Suppressor macrophage treated with lipopolysaccharide for 4 hours (primary cell): Measurements from ENCODE around the gene CCL26.
A peak's percentile ranks its signal among the peaks of the same experiment; 100 is the strongest.
"Not testable (repeated sequence)": the region's sequence is repeated elsewhere in the genome, so short reads cannot be mapped to it uniquely, and the experiment has no call there.

Experiments
- DNase-seq: peaks from one replicate; pipeline ENCODE4 v3.0.0-alpha.2; 2020

CCL26 gene

GRCh38 chr7:75789361-75789924 is 17.4 kb upstream of the CCL26 start:
- no peak for DNase-seq

- DNase-seq, result not testable (repeated sequence)
Observed at GRCh38 chr7:75788154-75788847, 16.3 kb upstream of the CCL26 start.

- not testable (repeated sequence) for DNase-seq
Observed at GRCh38 chr7:75783058-75783457, 11.0 kb upstream of the CCL26 start.

- DNase-seq, result not testable (repeated sequence)
Observed at GRCh38 chr7:75780647-75781273, 8.7 kb upstream of the CCL26 start.

- not testable (repeated sequence) for DNase-seq
Observed at GRCh38 chr7:75779516-75779915, 7.5 kb upstream of the CCL26 start.

- not testable (repeated sequence) for DNase-seq
Observed at GRCh38 chr7:75779035-75779434, 7.0 kb upstream of the CCL26 start.

DNA sequence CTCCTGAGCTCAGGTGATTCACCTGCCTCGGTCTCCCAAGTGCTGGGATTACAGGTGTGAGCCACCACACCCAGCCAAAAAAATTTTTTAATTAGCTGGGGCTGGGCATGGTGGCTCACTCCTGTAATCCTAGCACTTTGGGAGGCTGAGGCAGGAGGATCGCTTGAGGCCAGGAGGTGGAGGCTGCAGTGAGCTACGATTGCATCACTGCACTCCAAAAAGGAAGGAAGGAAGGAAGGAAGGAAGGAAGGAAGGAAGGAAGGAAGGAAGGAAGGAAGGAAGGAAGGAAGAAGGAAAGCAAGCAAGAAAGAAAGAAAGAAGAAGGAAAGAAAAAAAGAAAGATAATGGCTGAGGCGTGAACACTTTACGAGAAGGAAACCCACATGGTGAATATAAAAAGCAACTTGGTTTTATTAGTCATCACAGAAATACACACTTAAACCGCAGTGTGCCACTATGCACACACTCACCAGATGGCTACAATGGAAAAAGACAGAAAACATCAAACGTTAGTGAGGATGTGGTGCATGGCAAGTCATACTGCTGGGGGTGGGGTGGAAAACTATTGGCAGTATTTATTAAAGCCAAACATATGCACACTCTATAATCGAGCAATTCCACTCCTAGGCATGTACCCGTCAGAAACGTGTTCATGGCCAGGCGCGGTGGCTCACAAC is 4.4 kb upstream of the CCL26 start:
- peak; percentile 14 for DNase-seq

DNA sequence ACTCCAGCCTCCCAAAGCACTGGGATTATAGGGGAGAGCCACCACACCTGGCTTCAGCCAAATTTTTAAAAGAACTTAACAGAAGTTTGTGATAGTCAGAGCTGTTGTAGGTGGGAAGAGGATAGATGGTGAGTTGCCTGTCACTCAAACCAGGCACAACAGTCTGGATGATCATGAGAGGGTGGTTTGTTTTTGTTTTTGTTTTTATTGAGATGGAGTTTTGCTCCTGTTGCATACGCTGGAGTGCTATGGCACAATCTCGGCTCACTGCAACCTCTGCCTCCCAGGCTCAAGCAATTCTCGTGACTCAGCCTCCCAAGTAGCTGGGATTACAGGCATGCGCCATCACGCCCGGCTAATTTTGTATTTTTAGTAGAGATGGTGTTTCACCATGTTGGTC is 1.9 kb upstream of the CCL26 start:
- not testable (repeated sequence) for DNase-seq

DNA sequence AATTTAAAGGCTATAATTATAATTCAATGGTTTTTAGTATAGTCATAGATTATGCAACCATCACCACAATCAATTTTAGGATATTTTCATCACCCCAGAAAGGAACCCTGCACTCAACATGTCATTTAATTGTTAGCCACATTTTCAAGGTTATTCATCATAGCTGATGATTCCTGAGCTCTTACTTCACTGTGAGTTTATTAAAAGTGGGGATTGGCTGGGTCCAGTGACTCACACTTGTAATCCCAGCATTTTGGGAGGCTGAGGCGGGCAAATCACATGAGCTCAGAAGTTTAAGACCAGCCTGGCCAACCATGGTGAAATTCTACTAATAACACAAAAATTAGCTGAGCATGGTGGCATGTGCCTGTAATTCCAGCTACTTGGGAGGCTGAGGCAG is 787 bp downstream of the CCL26 start:
- no peak for DNase-seq

DNA sequence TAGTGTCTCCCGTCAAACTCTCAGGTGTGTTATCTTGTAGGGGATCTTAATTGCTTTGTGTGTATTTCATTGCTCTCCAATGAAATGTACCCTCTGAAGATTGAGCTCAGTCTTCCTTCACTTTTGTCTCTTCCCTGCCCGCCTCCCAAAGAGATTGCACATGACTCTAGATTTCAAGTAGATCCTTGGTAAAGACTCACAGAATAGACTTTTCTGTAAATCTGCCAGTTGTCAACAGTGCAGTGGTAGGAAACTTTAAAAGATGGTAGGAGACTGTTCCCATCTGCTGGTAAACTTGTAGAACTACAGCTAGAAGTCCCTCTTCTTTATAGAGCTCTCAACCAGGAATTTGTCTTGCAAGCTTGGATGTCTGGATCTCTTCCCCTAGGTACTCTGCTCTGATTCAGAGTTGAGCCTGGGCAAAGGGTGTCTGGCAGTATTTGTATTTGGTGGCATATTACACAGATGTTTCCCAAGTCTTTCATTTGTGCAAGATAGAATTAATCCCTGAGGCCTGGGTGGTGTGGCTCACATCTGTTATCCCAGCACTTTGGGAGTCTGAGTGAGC is 9.6 kb downstream of the CCL26 start:
- DNase-seq, result peak; percentile 65

DNA sequence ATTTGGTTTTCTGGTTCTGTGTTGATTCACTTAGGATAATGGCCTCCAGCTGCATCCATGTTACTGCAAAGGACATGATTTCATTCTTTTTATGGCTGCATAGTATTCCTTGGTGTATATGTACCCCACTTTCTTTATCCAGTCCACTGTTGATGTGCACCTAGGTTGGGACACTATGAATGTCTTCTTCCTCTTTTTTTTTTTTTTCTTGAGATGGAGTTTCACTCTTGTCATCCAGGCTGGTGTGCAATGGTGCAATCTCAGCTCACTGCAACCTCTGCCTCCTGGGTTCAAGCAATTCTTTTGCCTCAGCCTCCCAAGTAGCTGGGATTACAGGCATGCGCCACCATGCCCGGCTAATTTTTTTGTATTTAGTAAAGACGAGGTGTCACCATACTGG is 10.2 kb downstream of the CCL26 start:
- DNase-seq, result not testable (repeated sequence)

DNA sequence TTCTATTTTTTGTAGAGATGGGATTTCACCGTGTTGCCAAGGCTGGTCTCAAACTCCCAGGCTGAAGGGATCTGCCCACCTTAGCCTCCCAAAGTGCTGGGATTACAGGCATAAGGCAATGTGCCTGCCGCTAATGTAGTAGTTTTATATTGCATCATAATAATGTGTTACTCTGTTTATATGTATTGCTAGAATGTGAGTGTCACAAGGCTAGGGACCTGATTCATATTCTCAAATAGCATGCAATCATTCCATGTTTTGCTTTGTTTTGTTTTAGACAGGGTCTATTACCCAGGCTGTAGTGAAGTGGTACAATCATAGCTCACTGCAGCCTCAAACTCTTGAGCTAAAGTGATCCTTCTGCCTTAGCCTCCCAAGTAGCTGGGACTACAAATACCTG is 13.5 kb downstream of the CCL26 start:
- DNase-seq, result no peak

DNA sequence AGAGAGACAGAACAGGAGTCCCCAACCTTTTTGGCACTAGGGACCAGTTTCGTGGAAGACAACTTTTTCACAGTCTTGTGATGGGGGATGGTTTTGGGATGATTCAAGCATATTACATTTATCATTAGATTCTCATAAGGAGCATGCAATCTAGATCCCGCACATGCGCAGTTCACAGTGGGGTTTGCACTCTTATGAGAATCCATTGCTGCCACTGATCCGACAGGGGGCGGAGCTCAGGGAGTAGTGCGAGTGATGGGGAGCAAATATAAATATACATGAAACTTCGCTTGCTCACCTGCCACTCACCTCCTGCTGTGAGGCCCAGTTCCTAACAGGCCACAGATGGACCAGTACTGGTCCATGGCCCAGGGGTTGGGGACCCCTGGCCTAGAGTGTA is 14.2 kb downstream of the CCL26 start:
- no peak for DNase-seq

GRCh38 chr7:75756991-75757676 is 14.9 kb downstream of the CCL26 start:
- peak; percentile 42 for DNase-seq

GRCh38 chr7:75756206-75756990 is 15.6 kb downstream of the CCL26 start:
- DNase-seq, result no peak

DNA sequence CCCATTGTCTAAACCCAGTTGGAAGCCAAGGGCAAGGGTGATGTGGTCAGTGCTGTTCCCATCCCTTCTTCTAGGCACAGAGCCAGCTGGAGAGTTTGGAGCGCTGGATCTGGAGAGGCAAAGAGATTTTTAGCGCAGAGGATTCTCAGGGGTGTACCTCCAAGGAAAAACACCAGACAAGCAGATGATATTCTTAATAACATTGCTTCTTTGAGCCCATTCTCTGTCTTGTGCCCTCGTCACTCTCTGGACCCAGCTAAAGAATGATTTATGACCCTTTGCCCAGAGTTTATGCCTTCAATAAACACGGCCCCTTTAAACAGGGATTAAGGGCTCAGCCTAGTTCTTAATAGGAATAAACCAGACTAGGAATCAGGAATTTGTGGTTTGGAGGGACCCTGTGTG is 28.6 kb downstream of the CCL26 start:
- no peak for DNase-seq

GRCh38 chr7:75740846-75741497 is 31.0 kb downstream of the CCL26 start:
- DNase-seq, result peak; percentile 87

- DNase-seq, result no peak
Observed at GRCh38 chr7:75739796-75740672, 32.0 kb downstream of the CCL26 start.

DNA sequence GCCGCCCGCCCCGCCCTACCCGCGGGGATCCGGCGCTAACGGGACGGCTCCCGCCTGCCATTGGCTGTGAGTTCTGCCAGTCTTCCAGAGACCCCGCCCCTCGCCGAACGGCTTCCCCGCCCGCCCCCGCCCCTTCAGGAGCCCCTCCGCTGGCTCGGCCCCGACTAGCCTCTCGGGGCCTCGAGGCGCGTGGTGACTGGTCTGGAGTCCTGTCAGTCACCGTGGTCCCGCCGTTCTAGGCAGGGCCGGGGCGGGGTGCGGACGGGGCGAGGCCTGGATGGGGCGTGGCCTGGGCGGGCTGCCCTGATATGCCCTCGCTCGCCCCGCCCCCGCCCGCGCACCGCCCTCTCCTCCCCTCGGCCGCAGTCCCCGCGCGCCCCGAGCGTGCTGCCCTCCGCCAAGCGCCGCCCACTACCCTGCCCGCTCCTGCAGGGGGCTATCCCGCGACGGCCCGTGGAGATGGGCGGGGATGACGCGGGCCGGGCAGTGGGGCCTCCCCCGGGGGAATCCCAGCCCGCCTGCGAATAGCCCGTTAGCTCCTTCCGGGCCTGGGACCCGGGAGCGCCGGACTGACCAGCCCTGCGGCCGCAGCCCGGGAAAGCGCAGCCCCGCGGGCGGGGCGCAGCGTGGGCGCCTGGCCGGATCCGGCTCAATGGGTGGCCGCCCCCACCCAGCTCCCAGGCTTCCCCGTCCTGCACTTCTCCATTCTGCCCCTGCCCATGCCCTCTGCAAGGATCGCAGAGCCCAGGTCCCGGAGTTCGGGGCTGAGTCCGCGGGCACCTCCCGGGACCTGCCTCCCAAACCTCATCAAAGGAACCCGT is 32.8 kb downstream of the CCL26 start:
- peak; percentile 100 for DNase-seq

- DNase-seq, result no peak
Observed at GRCh38 chr7:75738604-75738974, 33.4 kb downstream of the CCL26 start, which contains the start of gene HIP1. Gene HIP1 (minus strand): TSS chr7:75738941. CDS start chr7:75738920, 21 bp downstream.
